HG03175 (cell line): ENCODE measurements around the gene WDR17.
A peak's percentile ranks its signal among the peaks of the same experiment; 100 is the strongest.
"Not testable (repeated sequence)": the region's sequence is repeated elsewhere in the genome, so short reads cannot be mapped to it uniquely, and the experiment has no call there.

Experiments
- ATAC-seq: cut with Tn5 transposase; IDR thresholded peaks from one replicate; pipeline ENCODE4 v1.9.1; 2021; ENCODE audit warnings: mild to moderate bottlenecking, moderate library complexity; ENCODE audit not compliant: unreplicated experiment

WDR17 gene

DNA sequence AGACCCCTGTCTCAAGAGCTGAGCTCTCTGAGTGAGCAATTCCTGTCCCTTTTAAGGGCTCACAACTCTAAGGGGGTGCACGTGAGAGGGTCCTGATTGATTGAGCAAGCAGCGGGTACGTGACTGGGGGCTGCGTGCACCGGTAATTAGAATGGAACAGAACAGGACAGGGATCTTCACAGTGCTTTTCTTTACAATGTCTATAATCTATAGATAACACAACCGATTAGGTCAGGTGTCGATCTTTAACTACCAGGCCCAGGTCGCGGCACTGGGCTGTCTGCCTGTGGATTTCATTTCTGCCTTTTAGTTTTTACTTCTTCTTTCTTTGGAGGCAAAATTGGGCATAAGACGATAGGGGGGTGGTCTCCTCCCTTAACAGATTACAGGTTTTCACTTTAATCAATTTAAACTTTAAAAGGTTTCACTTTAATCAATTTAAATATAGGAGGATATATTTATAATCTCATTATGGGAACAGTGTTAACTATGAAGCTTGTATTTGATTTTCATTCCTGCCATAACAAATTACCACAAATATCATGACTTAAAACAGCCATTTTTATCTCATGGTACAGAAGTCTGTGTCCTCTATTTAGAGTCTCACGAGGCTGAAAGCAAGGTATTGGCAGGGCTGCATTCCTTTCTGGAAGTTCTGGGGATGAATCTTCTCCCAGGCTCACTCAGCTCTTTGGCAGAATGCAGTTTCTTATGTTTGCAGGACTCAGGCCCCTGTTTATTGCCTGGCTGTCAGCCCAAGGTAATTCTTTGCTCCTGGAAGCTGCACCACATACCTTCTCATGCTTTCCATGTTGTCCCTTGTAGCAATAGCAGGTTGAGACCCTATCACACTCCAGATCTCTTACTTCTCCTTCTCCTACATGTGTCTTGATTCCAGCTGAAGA lies 124.5 kb downstream of the WDR17 start:
- ATAC-seq = no peak

DNA sequence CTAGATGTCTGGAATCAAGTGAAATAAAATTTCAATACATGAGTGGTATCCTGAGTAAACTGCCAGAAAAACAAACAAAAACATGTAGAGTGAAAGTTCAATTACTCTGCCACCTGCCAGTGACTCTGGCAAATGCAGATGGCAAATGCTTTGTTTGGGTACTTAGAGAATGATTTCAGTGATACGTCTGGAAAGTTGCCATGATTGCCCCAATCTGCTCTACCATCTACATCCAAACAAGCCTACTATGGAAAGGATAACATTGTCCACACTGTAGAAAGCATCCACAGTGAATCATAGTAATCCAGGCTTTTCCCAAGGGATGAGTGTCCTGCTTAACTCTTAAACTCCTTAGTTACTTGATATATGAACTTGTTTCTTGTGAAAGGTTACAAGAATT lies 126.3 kb downstream of the WDR17 start:
- ATAC-seq = no peak

GRCh38 chr4:176193126-176193525 lies 127.5 kb downstream of the WDR17 start:
- no peak for ATAC-seq

DNA sequence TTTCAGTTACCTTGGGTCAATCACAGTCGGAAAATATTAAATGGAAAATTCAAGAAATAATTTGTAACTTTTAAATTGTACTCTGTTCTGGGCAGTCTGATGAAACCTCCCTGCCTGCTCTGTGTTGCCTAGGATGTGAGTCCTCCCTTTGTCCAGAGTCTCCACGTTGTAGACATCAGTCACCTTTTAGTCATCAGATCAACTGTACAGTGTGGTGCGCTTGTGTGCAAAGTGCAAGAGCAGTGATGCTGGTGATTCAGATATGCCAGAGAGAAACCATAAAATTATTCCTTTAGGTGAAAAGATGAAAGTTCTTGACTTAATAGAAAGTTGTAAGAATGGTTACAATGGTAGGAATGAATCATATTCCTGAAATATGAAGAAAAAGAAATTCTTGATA lies 128.3 kb downstream of the WDR17 start:
- ATAC-seq = no peak

GRCh38 chr4:176195184-176195978 lies 129.7 kb downstream of the WDR17 start, which contains the start of gene SPATA4:
TSS of gene SPATA4 (minus strand) at chr4:176195585. CDS start at chr4:176195562, 23 bp downstream.
- ATAC-seq = peak; percentile 98

DNA sequence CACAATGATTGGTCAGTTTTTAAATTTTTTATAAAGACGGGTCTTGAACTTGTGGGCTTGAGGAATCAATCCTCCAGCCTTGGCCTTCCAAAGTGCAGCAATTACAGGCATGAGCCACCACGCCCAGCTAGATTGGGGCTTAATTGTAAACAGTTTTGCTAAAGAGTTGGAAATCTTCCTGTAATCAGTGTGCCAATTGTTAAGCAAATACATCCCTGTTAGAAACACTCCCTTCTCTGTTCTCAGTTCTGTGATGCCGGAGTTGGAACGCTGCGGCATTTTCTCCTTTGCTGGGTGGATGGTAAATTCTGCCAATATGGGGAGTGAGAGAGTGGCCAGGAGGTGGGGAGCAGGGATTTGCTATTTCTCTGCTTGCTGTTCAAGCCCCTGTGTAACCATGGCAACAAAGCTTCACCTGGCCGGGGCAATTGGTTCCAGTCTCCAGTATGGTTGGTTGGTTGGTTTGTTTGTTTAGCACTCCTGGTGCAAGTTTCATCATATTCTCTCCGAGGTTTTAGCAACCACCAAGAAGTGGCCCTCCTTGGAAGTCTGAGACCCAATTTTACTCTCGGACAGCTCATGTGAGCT lies 132.8 kb downstream of the WDR17 start:
- no peak for ATAC-seq

GRCh38 chr4:176205299-176205698 lies 139.7 kb downstream of the WDR17 start:
- no peak for ATAC-seq

DNA sequence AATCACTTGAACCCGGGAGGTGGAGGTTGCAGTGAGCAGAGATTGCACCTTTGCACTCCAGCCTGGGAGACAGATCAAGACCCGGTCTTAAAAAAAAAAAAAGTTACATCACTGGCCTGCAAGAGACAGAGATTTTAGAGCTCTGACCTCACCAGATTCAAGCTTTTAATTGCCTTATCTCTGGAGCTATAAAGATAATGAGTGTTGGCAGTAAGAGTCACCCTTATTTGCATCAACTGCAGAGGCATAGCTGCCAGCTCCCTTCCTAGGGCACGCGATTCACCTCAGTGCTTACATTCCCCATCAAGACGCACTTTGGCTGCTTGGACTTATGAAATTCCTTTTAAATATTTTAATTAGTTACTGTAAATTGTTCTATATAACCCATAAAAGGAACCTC lies 142.2 kb downstream of the WDR17 start:
- ATAC-seq = no peak

DNA sequence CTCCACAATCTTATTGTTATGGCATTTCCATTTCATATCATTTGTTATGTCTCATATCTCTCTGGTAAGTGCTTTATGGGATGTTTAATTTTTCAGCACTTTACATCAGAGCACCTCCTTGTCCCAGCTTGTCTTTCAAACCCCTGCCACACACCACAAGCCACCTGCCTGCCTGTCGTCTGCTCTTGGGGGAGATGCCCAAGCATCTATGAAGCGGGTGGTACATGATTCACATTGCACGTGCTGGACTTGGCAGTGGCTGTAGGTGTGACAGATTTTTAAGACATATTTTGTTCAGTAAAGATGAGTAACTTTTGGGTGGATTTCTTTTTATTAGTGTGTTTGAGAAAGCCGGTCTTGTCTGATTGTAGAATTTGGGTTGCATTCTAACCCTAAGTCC lies 143.9 kb downstream of the WDR17 start:
- ATAC-seq = no peak

DNA sequence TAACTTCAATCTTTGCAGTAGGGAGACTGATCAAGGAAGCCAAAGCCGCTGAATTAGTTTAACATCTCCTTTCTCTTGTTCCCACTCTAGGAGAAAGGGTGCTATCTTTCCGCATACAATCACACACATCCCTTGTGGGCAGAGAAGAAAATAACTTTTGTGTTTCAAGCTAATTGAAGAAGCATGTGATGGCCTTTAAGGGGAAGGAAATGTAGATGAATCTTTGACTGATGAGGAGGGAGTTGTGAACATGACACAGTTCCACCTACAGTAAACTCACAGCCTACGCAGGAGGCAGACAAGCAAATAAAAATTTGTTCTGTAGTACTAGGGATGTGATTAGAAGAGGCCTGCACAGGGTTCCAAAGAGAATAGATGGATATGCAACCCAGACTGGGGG lies 144.5 kb downstream of the WDR17 start:
- no peak for ATAC-seq

- ATAC-seq = no peak
Measured at GRCh38 chr4:176210579-176211296, 145.1 kb downstream of the WDR17 start.

- ATAC-seq = not testable (repeated sequence)
Measured at GRCh38 chr4:176212351-176212750, 146.7 kb downstream of the WDR17 start.

DNA sequence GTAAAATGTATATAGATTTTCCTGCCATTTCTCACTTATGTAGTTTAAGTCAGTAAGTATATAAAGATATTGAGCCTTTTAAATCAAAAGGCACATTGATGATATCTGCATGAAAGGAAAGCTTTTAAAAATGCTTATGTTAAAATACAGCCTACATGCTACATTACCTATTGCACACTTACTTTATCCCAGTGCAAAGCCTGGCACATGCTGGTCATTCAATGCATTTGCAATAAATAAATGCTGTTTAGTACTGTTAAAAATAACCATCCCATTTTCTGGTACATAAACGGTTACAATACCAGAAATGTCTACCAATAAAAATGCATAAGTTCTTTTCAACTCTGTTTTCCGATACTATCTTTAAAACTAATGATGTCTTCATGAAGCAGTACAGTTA lies 151.9 kb downstream of the WDR17 start:
- ATAC-seq = no peak

DNA sequence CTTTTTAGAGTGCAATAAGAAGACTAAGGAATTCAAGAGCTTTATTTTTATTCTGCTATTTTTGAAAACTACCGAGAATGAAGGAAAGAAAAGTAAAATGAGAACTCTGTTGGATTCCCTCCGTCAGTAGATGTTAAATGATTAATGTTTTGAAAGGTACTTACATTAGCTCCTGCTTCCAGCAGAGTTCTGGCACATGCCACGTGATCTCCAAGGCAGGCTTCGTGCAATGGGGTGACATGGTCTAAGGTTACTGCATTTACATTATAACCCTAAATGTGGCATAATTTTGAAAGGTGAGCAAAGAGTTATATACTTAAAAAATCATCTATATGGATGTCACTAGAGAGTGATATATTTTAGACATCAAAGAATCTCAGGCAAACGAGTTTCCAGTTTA lies 156.5 kb downstream of the WDR17 start:
- ATAC-seq = no peak

DNA sequence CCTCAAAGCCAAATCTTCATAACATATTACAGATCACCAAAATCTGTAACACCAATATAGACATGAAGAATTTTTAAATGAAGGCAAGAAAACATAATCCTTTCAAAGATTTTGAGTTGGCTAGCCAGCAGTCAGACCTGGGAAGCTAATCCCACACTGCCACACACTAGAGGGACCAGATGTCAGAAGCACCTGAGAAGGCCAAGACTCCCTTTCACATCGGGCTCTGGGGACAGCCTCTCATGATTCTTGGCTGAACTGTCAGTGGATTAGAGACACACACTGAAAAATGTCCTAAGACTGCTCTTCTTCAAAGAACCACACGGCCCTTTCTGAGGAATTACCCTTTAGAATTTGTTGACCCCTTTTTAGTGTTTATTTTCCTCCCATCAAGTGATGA lies 157.9 kb downstream of the WDR17 start:
- ATAC-seq = no peak

DNA sequence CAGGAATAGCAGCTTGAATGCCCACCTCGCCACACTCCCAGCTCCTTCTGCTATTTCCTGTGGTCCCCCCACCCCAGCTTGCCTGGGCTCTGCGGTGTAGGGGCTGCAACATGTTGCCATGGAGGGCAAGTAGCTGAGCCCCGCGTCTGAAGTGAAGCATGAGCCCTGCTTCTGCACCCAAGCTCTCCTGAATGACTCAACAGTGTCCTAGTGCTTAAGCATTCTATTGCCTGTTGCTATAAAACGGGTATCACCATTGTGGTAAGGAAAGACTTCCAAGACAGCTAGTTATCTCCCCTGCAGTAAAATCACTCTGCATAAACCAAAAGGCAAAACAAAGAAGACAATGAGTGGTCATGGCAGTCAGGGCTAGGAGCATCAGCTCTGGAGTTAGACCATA lies 161.1 kb downstream of the WDR17 start:
- ATAC-seq = no peak

DNA sequence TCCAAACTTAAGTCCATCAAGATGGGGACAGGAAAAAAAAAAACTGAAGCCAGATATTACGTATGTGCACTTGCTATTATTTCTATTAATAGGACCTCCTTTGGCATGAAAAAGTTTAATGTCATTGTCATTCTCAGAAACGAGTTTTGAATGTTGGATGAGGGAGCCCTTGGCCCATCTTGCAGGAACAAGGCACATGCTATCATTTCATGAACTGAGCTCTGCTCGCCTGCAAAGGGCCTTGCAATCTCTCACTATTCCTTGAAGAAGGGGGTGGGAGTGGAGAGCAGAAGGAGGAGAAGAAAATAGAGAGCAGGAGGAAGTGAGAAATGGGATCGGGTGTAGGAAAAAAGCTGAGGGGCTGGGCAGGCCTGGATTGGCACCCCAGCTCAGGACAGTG lies 164.0 kb downstream of the WDR17 start:
- no peak for ATAC-seq
